ENCODE measurements around the gene ZNF555.

ZNF555 gene

GRCh38 chr19:2848616-2849015, 7.3 kb downstream of the ZNF555 start:
- H3K9ac ChIP-seq = no peak overlapping the region
- TF ChIP-seq, protein P1, sequence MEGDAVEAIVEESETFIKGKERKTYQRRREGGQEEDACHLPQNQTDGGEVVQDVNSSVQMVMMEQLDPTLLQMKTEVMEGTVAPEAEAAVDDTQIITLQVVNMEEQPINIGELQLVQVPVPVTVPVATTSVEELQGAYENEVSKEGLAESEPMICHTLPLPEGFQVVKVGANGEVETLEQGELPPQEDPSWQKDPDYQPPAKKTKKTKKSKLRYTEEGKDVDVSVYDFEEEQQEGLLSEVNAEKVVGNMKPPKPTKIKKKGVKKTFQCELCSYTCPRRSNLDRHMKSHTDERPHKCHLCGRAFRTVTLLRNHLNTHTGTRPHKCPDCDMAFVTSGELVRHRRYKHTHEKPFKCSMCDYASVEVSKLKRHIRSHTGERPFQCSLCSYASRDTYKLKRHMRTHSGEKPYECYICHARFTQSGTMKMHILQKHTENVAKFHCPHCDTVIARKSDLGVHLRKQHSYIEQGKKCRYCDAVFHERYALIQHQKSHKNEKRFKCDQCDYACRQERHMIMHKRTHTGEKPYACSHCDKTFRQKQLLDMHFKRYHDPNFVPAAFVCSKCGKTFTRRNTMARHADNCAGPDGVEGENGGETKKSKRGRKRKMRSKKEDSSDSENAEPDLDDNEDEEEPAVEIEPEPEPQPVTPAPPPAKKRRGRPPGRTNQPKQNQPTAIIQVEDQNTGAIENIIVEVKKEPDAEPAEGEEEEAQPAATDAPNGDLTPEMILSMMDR (IDR thresholded peaks at IDR 0.05) = no peak
- H2AFZ ChIP-seq = no peak overlapping the region
- H3K4me2 ChIP-seq (ENCODE audit: low read length) = no peak overlapping the region
- H3K27me3 ChIP-seq (ENCODE audit: control insufficient read depth, insufficient read depth, low read length) = no peaks in the 10 kb centered on the region
- no peak overlapping the region for H3K27ac ChIP-seq
- no peaks in the 10 kb centered on the region for H3K4me1 ChIP-seq
- no peak overlapping the region for H3K4me3 ChIP-seq (ENCODE audit: low read depth, low read length)
- H3K79me2 ChIP-seq = peaks cover 3% of the 10 kb centered on the region
- peaks cover 5% of the 10 kb centered on the region for H3K9me3 ChIP-seq (ENCODE audit: control insufficient read depth, low read length)
- H3K36me3 ChIP-seq (ENCODE audit: control insufficient read depth, insufficient read depth, low read length) = peaks cover 17% of the 10 kb centered on the region

- peaks cover 5% of the 10 kb centered on the region for H3K9me3 ChIP-seq (ENCODE audit: control insufficient read depth, low read length)
- TF ChIP-seq, protein P1 (IDR thresholded peaks at IDR 0.05) = no peak
Observed at GRCh38 chr19:2850256-2850925, 9.1 kb downstream of the ZNF555 start.

DNA sequence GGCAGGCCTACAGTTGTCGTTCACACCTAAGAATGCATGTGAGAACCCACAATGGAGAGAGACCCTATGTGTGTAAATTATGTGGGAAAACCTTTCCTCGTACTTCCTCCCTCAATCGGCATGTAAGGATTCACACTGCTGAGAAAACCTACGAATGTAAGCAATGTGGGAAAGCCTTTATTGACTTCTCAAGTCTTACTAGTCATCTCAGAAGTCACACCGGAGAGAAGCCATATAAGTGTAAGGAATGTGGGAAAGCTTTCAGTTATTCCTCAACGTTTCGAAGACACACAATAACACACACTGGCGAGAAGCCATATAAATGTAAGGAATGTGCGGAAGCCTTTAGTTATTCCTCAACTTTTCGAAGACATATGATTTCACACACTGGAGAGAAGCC, 11.3 kb downstream of the ZNF555 start:
- Histone ChIP-seq H3K9me3 (ENCODE audit: control insufficient read depth, low read length) (peaks cover 5% of the 10 kb centered on the region), H3K27me3 (ENCODE audit: control insufficient read depth, insufficient read depth, low read length) (no peaks in the 10 kb centered on the region), H3K4me1 (no peaks in the 10 kb centered on the region), H3K27ac (no peak overlapping the region), H3K79me2 (no peaks in the 10 kb centered on the region), H3K36me3 (ENCODE audit: control insufficient read depth, insufficient read depth, low read length) (peaks cover 19% of the 10 kb centered on the region), H3K9ac (no peak overlapping the region), H2AFZ (no peak overlapping the region), H3K4me2 (ENCODE audit: low read length) (no peak overlapping the region), H3K4me3 (ENCODE audit: low read depth, low read length) (no peak overlapping the region)
- TF ChIP-seq, protein P1 (IDR thresholded peaks at IDR 0.05) = no peak

More at GRCh38 chr19:2850256-2850925, 9.1 kb downstream of the ZNF555 start:
- Histone ChIP-seq H3K4me1 (no peaks in the 10 kb centered on the region), H3K4me2 (ENCODE audit: low read length) (no peak overlapping the region), H3K9ac (no peak overlapping the region), H2AFZ (no peak overlapping the region), H3K4me3 (ENCODE audit: low read depth, low read length) (no peak overlapping the region), H3K27me3 (ENCODE audit: control insufficient read depth, insufficient read depth, low read length) (no peaks in the 10 kb centered on the region), H3K27ac (no peak overlapping the region), H3K79me2 (peaks cover 3% of the 10 kb centered on the region), H3K36me3 (ENCODE audit: control insufficient read depth, insufficient read depth, low read length) (peaks cover 19% of the 10 kb centered on the region)

- Histone ChIP-seq H3K4me3 (ENCODE audit: low read depth, low read length) (no peak overlapping the region), H3K9me3 (ENCODE audit: control insufficient read depth, low read length) (peaks cover 5% of the 10 kb centered on the region), H2AFZ (no peak overlapping the region), H3K4me1 (no peaks in the 10 kb centered on the region), H3K9ac (no peak overlapping the region), H3K79me2 (no peaks in the 10 kb centered on the region), H3K36me3 (ENCODE audit: control insufficient read depth, insufficient read depth, low read length) (peaks cover 19% of the 10 kb centered on the region), H3K27me3 (ENCODE audit: control insufficient read depth, insufficient read depth, low read length) (no peaks in the 10 kb centered on the region), H3K27ac (no peak overlapping the region), H3K4me2 (ENCODE audit: low read length) (no peak overlapping the region)
- TF ChIP-seq, protein P1 (IDR thresholded peaks at IDR 0.05) = no peak
Observed at GRCh38 chr19:2853015-2853606, 11.8 kb downstream of the ZNF555 start.

DNA sequence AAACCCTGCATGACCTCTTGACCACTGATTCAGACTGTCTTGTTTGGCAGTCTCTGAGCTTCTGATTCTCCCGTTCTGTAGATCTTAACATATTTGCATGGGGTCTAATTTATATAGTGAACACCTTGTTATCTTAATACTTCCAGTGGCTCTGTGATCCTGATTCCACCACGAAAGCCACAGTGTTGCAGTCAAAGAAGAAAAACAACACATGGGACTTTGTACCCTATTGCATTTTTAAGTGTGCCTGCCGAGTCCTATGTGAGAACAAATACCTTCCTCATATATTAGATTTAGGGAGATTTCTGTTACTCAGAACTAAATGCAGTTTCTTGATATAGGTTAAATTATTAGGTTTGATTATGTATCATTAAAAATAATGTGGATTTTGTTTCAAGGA, 13.6 kb downstream of the ZNF555 start:
- TF ChIP-seq, protein P1 (IDR thresholded peaks at IDR 0.05) = no peak
- Histone ChIP-seq H2AFZ (no peak overlapping the region), H3K4me1 (no peaks in the 10 kb centered on the region), H3K27me3 (ENCODE audit: control insufficient read depth, insufficient read depth, low read length) (no peaks in the 10 kb centered on the region), H3K4me3 (ENCODE audit: low read depth, low read length) (no peak overlapping the region), H3K9ac (no peak overlapping the region), H3K4me2 (ENCODE audit: low read length) (no peak overlapping the region), H3K79me2 (no peaks in the 10 kb centered on the region), H3K36me3 (ENCODE audit: control insufficient read depth, insufficient read depth, low read length) (peaks cover 19% of the 10 kb centered on the region), H3K27ac (no peak overlapping the region), H3K9me3 (ENCODE audit: control insufficient read depth, low read length) (peaks cover 5% of the 10 kb centered on the region)

Measured in parathyroid adenoma (tissue), 2 donors.